ENCODE results near the gene PAF1. TPM values are rescaled to one million over a fixed set of nuclear protein-coding genes. Genes with fewer than 3 reads are reported as not detected.

PAF1 gene
- total and polyA plus RNA-seq, 2 donors from 2014 or later, result 37.1 to 54.0 TPM

DNA sequence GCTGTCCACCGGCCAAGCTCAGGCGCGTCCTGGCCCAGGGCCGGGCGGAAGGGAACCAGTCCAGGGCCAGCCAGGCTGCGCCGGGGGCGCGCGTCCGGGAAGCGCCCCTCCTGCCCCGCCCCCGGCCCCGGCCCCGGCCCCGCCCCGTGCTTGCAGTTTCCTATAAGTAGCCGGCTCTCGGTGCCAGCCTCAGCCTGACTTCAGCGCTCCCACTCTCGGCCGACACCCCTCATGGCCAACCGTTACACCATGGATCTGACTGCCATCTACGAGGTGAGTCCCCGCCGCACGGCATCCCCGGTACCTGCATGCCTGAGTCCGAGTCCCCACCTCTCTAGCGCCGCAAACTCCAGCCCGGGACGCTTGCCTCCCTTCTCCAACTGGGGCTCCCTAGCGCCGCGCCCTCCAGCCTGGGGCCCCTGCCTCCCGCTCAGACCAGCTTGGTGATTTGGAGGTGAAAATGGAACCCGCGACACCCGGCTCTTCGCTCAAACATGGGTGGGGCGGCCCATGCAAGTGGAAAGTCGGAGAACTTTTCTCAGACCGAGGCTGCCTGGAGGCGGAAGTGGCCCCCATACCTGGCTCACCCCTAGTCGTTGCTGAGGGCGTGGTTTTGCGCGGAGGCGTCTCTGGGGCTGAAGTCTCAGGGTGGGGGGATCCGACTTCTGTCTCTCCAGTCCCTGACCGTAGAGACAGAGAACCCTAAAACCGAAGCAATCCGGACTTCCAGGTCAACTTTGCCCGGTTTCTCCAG is 15.9 kb upstream of the PAF1 start, which contains the start of gene ZFP36:
TSS of gene ZFP36 (plus strand) at position 192 of the 754 bp plus-strand sequence. CDS start at position 250, 58 bp downstream.
- Histone ChIP-seq H3K4me1 (ENCODE audit: control insufficient read depth in 2 of 3, insufficient read depth in 2 of 3, low read depth in 1 of 3, low read length in 3 of 3) (peaks cover 17 to 31% (median 29%) of the 10 kb centered on the region in 3 donors), H3K36me3 (ENCODE audit: control insufficient read depth in 2 of 3, insufficient read depth in 3 of 3, low read length in 3 of 3) (peaks cover 0 to 22% (median 6%) of the 10 kb centered on the region in 3 donors), H3K9me3 (ENCODE audit: control insufficient read depth in 2 of 3, insufficient read depth in 1 of 3, low read length in 3 of 3) (no peaks in the 10 kb centered on the region), H3K27ac (ENCODE audit: low read depth in 2 of 2, low read length in 2 of 2) (peak within 1 kb of the TSS; percentile 97 to 99), H3K9ac (ENCODE audit: low read length in 3 of 3) (peak within 1 kb of the TSS; percentile 79 to 100 (median 95)), H3K4me3 (ENCODE audit: low read length in 3 of 3) (peak within 1 kb of the TSS; percentile 86 to 99 (median 96)), H3K27me3 (ENCODE audit: control insufficient read depth, insufficient read depth, low read length) (no peaks in the 10 kb centered on the region)
- no peak for FAIRE-seq
- peak; percentile 87 to 95 (median 92) for DNase-seq
- intact Hi-C loops (cut with DNase I), result no loop called here
- TF ChIP-seq, protein P1, sequence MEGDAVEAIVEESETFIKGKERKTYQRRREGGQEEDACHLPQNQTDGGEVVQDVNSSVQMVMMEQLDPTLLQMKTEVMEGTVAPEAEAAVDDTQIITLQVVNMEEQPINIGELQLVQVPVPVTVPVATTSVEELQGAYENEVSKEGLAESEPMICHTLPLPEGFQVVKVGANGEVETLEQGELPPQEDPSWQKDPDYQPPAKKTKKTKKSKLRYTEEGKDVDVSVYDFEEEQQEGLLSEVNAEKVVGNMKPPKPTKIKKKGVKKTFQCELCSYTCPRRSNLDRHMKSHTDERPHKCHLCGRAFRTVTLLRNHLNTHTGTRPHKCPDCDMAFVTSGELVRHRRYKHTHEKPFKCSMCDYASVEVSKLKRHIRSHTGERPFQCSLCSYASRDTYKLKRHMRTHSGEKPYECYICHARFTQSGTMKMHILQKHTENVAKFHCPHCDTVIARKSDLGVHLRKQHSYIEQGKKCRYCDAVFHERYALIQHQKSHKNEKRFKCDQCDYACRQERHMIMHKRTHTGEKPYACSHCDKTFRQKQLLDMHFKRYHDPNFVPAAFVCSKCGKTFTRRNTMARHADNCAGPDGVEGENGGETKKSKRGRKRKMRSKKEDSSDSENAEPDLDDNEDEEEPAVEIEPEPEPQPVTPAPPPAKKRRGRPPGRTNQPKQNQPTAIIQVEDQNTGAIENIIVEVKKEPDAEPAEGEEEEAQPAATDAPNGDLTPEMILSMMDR (IDR thresholded peaks at IDR 0.05; ENCODE audit: borderline replicate concordance, extremely low read depth, insufficient read depth), result no peak

GRCh38 chr19:39405958-39406655 is 15.2 kb upstream of the PAF1 start:
- Histone ChIP-seq H3K4me3 (ENCODE audit: low read length in 3 of 3) (peak overlapping the region; percentile 44 to 99 (median 78)), H3K27ac (ENCODE audit: low read depth in 2 of 2, low read length in 2 of 2) (peak overlapping the region; percentile 92 to 97), H3K9me3 (ENCODE audit: control insufficient read depth in 2 of 3, insufficient read depth in 1 of 3, low read length in 3 of 3) (no peaks in the 10 kb centered on the region), H3K9ac (ENCODE audit: low read length in 3 of 3) (peak overlapping the region; percentile 38 to 86 (median 49)), H3K27me3 (ENCODE audit: control insufficient read depth, insufficient read depth, low read length) (no peaks in the 10 kb centered on the region), H3K4me1 (ENCODE audit: control insufficient read depth in 2 of 3, insufficient read depth in 2 of 3, low read depth in 1 of 3, low read length in 3 of 3) (peaks cover 10 to 31% (median 27%) of the 10 kb centered on the region in 3 donors), H3K36me3 (ENCODE audit: control insufficient read depth in 2 of 3, insufficient read depth in 3 of 3, low read length in 3 of 3) (peaks cover 0 to 22% (median 6%) of the 10 kb centered on the region in 3 donors)
- DNase-seq, result peak in 1 of 5 donors; percentile 98
- intact Hi-C loops (cut with DNase I), result no loop called here
- TF ChIP-seq, protein P1 (IDR thresholded peaks at IDR 0.05; ENCODE audit: borderline replicate concordance, extremely low read depth, insufficient read depth), result no peak
- no peak for FAIRE-seq

GRCh38 chr19:39405261-39405957 is 14.5 kb upstream of the PAF1 start:
- Histone ChIP-seq H3K9me3 (ENCODE audit: control insufficient read depth in 2 of 3, insufficient read depth in 1 of 3, low read length in 3 of 3) (no peaks in the 10 kb centered on the region), H3K36me3 (ENCODE audit: control insufficient read depth in 2 of 3, insufficient read depth in 3 of 3, low read length in 3 of 3) (peaks cover 0 to 22% (median 6%) of the 10 kb centered on the region in 3 donors), H3K4me1 (ENCODE audit: control insufficient read depth in 2 of 3, insufficient read depth in 2 of 3, low read depth in 1 of 3, low read length in 3 of 3) (peaks cover 5 to 27% (median 24%) of the 10 kb centered on the region in 3 donors), H3K4me3 (ENCODE audit: low read length in 3 of 3) (no peak overlapping the region), H3K27me3 (ENCODE audit: control insufficient read depth, insufficient read depth, low read length) (no peaks in the 10 kb centered on the region), H3K27ac (ENCODE audit: low read depth in 2 of 2, low read length in 2 of 2) (peak overlapping the region; percentile 32 to 92), H3K9ac (ENCODE audit: low read length in 3 of 3) (peak overlapping the region in 1 of 3 donors; percentile 26)
- DNase-seq (no peak), FAIRE-seq (no peak)
- intact Hi-C loops (cut with DNase I), result no loop called here
- TF ChIP-seq, protein P1 (IDR thresholded peaks at IDR 0.05; ENCODE audit: borderline replicate concordance, extremely low read depth, insufficient read depth), result no peak

Data from kidney (tissue), 14 donors.